ENCODE data around the gene IGDCC3. TPM values are rescaled to one million over a fixed set of nuclear protein-coding genes. Genes with fewer than 3 reads are reported as not detected.

Gene IGDCC3
- total RNA-seq, 2 experiments from 2014 or later, result not detected

- peaks cover 14% of the 10 kb centered on the region for H3K36me3 Mint-ChIP-seq
- H3K4me1 Mint-ChIP-seq, result peaks cover 31% of the 10 kb centered on the region
- peak overlapping the region; percentile 75 for H3K4me3 Mint-ChIP-seq
- POLR2A ChIA-PET, result interaction anchor here (0.6 to 4.4 kb wide), 12 partner anchors 10 to 1323 kb away, joined by 3 to 112 read pairs (median 8); partner anchors contain the start of genes CLPX, PDCD7, RNU5A-1 and RNU5B-1
- no peaks in the 10 kb centered on the region for H3K27me3 Mint-ChIP-seq
- H3K27ac Mint-ChIP-seq, result peak overlapping the region; percentile 83
- ATAC-seq (ENCODE audit: low read depth) (no peak), DNase-seq (no peak)
- no peaks in the 10 kb centered on the region for H3K9me3 Mint-ChIP-seq
These were observed 92.3 kb downstream of the IGDCC3 start for GRCh38 chr15:65285291-65286068.

GRCh38 chr15:65278480-65278879 is 99.3 kb downstream of the IGDCC3 start:
- peaks cover 17% of the 10 kb centered on the region for H3K36me3 Mint-ChIP-seq
- no peak for ATAC-seq (ENCODE audit: low read depth)

More at GRCh38 chr15:65278480-65278879, 99.3 kb downstream of the IGDCC3 start:
- Mint-ChIP-seq H3K4me1 (peaks cover 32% of the 10 kb centered on the region), H3K27me3 (no peaks in the 10 kb centered on the region), H3K9me3 (no peaks in the 10 kb centered on the region), H3K27ac (peak overlapping the region; percentile 7), H3K4me3 (no peak overlapping the region)
- POLR2A ChIA-PET, result interaction anchor here (0.5 to 5.4 kb wide), 5 partner anchors 8 to 1108 kb away, joined by 4 to 39 read pairs (median 4); partner anchors contain the start of gene PARP16
- no peak for DNase-seq

Other genes starting within 250 kb of the IGDCC3 start
- gene PDCD7, start 244.2 kb downstream of the IGDCC3 start, total RNA-seq, result 10 to 100 TPM; 39.4 to 42.2 TPM
- gene CLPX, start 192.7 kb downstream of the IGDCC3 start, total RNA-seq, result 10 to 100 TPM; 45.8 to 47.4 TPM
- under 1 TPM; 0.17 TPM for gene CILP, start 166.5 kb downstream of the IGDCC3 start, total RNA-seq
- 10 to 100 TPM; 17.7 to 20.4 TPM for gene PARP16, start 91.1 kb downstream of the IGDCC3 start, total RNA-seq
- not detected for gene RNU5A-1, start 82.0 kb downstream of the IGDCC3 start, total RNA-seq
- gene RNU5B-1, start 73.3 kb downstream of the IGDCC3 start, total RNA-seq, result 10 to 100 TPM; 27.2 to 27.3 TPM
- under 1 TPM; 0.06 to 0.14 TPM for gene IGDCC4, start 44.9 kb upstream of the IGDCC3 start, total RNA-seq
- 10 to 100 TPM; 48.7 to 52.2 TPM for gene DPP8, start 139.7 kb upstream of the IGDCC3 start, total RNA-seq
- 10 to 100 TPM; 33.3 to 34.5 TPM for gene HACD3, start 152.5 kb upstream of the IGDCC3 start, total RNA-seq
- 10 to 100 TPM; 42.8 to 43.0 TPM for gene INTS14, start 233.1 kb upstream of the IGDCC3 start, total RNA-seq
- gene SLC24A1, start 243.9 kb upstream of the IGDCC3 start, total RNA-seq, result 1 to 10 TPM; 4.9 to 7.1 TPM